Suprapubic skin (tissue), 4 donors: Measurements from ENCODE around the gene LRRC8B. TPM values are rescaled to one million over a fixed set of nuclear protein-coding genes. Genes with fewer than 3 reads are reported as not detected.
A peak's percentile ranks its signal among the peaks of the same experiment; 100 is the strongest.

Experiments
- DNase-seq, 2 donors: peaks; one replicate each; pipeline ENCODE4 v3.0.0-alpha.2; 2019; ENCODE audit warnings: low spot score in 2 of 2
- H3K27ac ChIP-seq: fragments of 200-600 bp; sonication (generic); one replicate; pipeline ENCODE4 v1.5.1; 2019
- H3K27me3 ChIP-seq: fragments of 200-600 bp; sonication (generic); one replicate; pipeline ENCODE4 v1.5.1; 2019
- H3K36me3 ChIP-seq: fragments of 200-600 bp; sonication (generic); one replicate; pipeline ENCODE4 v1.5.1; 2019
- H3K4me1 ChIP-seq: fragments of 200-600 bp; sonication (generic); one replicate; pipeline ENCODE4 v1.5.1; 2019
- H3K4me3 ChIP-seq: fragments of 200-600 bp; sonication (generic); one replicate; pipeline ENCODE4 v1.5.1; 2019; ENCODE audit warnings: mild to moderate bottlenecking
- H3K9me3 ChIP-seq: fragments of 200-600 bp; sonication (generic); one replicate; pipeline ENCODE4 v1.5.1; 2019
- CTCF ChIP-seq, 2 donors: fragments of 200-600 bp in 1 of 2; fragments of 450-650 bp in 1 of 2; sonication (generic) in 1 of 2; IDR thresholded peaks; one replicate each; pipeline ENCODE4 v1.5.1; 2016 to 2019; ENCODE audit warnings: antibody characterized with exemption in 2 of 2, mild to moderate bottlenecking in 1 of 2, moderate library complexity in 1 of 2
- EP300 ChIP-seq: sonication (generic); formaldehyde crosslinking; IDR thresholded peaks from one replicate; pipeline ENCODE4 v1.6.1; 2017; ENCODE audit warnings: antibody characterized with exemption
- POLR2A ChIP-seq, 2 donors: fragments of 450-650 bp; IDR thresholded peaks; one replicate each; pipeline ENCODE4 v1.6.1; 2017; ENCODE audit warnings: antibody characterized with exemption in 2 of 2, mild to moderate bottlenecking in 2 of 2, moderate library complexity in 2 of 2
- POLR2AphosphoS5 ChIP-seq, 3 donors: sonication (generic); formaldehyde crosslinking; IDR thresholded peaks; one replicate each; pipeline ENCODE4 v1.6.1; 2017; ENCODE audit warnings: antibody characterized with exemption in 3 of 3
- WGBS: methylation state at CpG from one replicate; pipeline ENCODE4 v1.1.5; 2018; 5-methylcytosine and 5-hydroxymethylcytosine counted together
- total RNA-seq, 4 donors: library from RNA; depleted of rRNA; stranded (reverse); fragments of >200 nt; gene quantifications; one replicate each; pipeline ENCODE4 v1.1.0, GENCODE V29; 2016

LRRC8B gene
- total RNA-seq, 4 donors from 2014 or later = 11.1 to 26.6 (median 13.9) TPM

GRCh38 chr1:89545264-89546038 is 20.8 kb downstream of the LRRC8B start:
- Histone ChIP-seq H3K9me3 (no peaks in the 10 kb centered on the region), H3K36me3 (no peaks in the 10 kb centered on the region), H3K4me1 (peaks cover 43% of the 10 kb centered on the region), H3K27me3 (no peaks in the 10 kb centered on the region), H3K27ac (peak overlapping the region; percentile 52), H3K4me3 (no peak overlapping the region)
- DNase-seq = no peak
- TF ChIP-seq POLR2A (IDR thresholded peaks at IDR 0.05) (no peak), POLR2AphosphoS5 (IDR thresholded peaks at IDR 0.05) (no peak), CTCF (IDR thresholded peaks at IDR 0.05) (no peak), EP300 (no peak)
- WGBS = 59% methylated on average over 6 of the region's 6 CpGs

- 96% methylated on average over 3 of the region's 3 CpGs for WGBS
Measured at GRCh38 chr1:89546082-89546889, 21.7 kb downstream of the LRRC8B start.

GRCh38 chr1:89546934-89547562 is 22.4 kb downstream of the LRRC8B start:
- Histone ChIP-seq H3K4me3 (no peak overlapping the region), H3K4me1 (peaks cover 49% of the 10 kb centered on the region), H3K36me3 (no peaks in the 10 kb centered on the region), H3K27ac (no peak overlapping the region), H3K27me3 (no peaks in the 10 kb centered on the region), H3K9me3 (no peaks in the 10 kb centered on the region)
- DNase-seq = no peak
- no peak for TF ChIP-seq POLR2A (IDR thresholded peaks at IDR 0.05)
- TF ChIP-seq POLR2AphosphoS5 (IDR thresholded peaks at IDR 0.05) = no peak
- no peak for TF ChIP-seq CTCF (IDR thresholded peaks at IDR 0.05)
- no peak for TF ChIP-seq EP300

More at GRCh38 chr1:89546082-89546889, 21.7 kb downstream of the LRRC8B start:
- peaks cover 43% of the 10 kb centered on the region for H3K4me1 ChIP-seq
- no peak for DNase-seq
- H3K9me3 ChIP-seq = no peaks in the 10 kb centered on the region
- peak overlapping the region; percentile 9 for H3K27ac ChIP-seq
- H3K4me3 ChIP-seq = no peak overlapping the region
- H3K36me3 ChIP-seq = no peaks in the 10 kb centered on the region
- no peak for TF ChIP-seq POLR2A (IDR thresholded peaks at IDR 0.05)
- TF ChIP-seq CTCF (IDR thresholded peaks at IDR 0.05) = no peak
- no peak for TF ChIP-seq EP300
- no peak for TF ChIP-seq POLR2AphosphoS5 (IDR thresholded peaks at IDR 0.05)
- H3K27me3 ChIP-seq = no peaks in the 10 kb centered on the region

DNA sequence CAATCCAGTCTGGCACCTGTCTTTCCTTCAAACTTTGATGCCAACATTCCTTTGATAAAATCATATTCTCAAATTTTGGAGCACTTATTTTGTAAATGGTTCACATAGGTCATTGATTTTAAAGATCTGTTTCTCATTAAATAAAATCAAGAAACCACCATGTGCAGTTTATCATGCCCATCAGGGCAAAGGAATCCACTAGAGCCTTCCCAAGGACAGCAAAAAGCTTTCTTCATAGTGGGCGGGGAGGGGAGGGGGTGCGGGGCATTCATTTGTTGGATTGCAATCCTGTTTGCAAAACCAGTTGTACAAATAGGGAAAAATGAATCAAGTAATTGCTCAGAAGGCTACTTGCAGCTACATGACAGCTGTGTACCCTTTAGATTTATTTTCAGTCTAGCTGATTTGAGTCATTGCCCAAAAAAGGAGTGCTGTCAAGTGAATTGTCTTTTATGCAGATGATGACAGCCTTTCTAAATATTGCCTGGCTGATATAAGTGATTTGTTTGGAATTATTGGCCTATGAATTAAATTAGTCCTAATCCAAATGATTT is 23.0 kb downstream of the LRRC8B start:
- Histone ChIP-seq H3K27me3 (no peaks in the 10 kb centered on the region), H3K27ac (no peak overlapping the region), H3K4me3 (no peak overlapping the region), H3K9me3 (no peaks in the 10 kb centered on the region), H3K4me1 (peaks cover 55% of the 10 kb centered on the region), H3K36me3 (no peaks in the 10 kb centered on the region)
- DNase-seq = peak in 1 of 2 donors; percentile 63
- TF ChIP-seq CTCF (IDR thresholded peaks at IDR 0.05) (no peak), POLR2AphosphoS5 (IDR thresholded peaks at IDR 0.05) (no peak), EP300 (no peak), POLR2A (IDR thresholded peaks at IDR 0.05) (no peak)
- WGBS = 17% methylated on average over 2 of the region's 2 CpGs
